IMR-90 (cell line): ENCODE data around the gene GPX6. TPM values are rescaled to one million over a fixed set of nuclear protein-coding genes. Genes with fewer than 3 reads are reported as not detected.

Source experiments
- ATAC-seq: fragments of 200-7000 bp; cut with Tn5 transposase; 2 replicates; pipeline ENCODE4 v1.9.1; 2020; ENCODE audit warnings: low read depth, mild to moderate bottlenecking, moderate library complexity
- BruUV-seq: library from RNA; stranded (reverse); fragments of 400-500 nt; replicated peaks from 2 replicates; lab custom pipeline; 2021; lab: Mats Ljungman, UMichigan
- CTCF ChIA-PET: fragments of 300-600 bp; formaldehyde crosslinking; extraction: SDS; loops from one replicate; lab custom pipeline; 2021; ENCODE audit warnings: antibody characterized with exemption; lab: Yijun Ruan, JAX
- POLR2A ChIA-PET: fragments of 300-600 bp; sonication (Branson Sonifier 250); formaldehyde crosslinking; loops from one replicate; lab custom pipeline; 2022; ENCODE audit warnings: antibody characterized with exemption; ENCODE audit not compliant: unreplicated experiment; lab: Charles Lee
- DNase-seq: peaks from one replicate; pipeline ENCODE4 v3.0.0; 2013
- H2AFZ ChIP-seq: replicated peaks from 2 replicates; pipeline ENCODE3; 2013; ENCODE audit warnings: low read length, mild to moderate bottlenecking; ENCODE audit not compliant: poor library complexity
- H2AK5ac ChIP-seq: 2 replicates; pipeline ENCODE4 v1.6.1; 2013; ENCODE audit warnings: low read depth, low read length, inconsistent platforms
- H2AK9ac ChIP-seq: replicated peaks from 2 replicates; pipeline ENCODE3; 2013; ENCODE audit warnings: mild to moderate bottlenecking, low read depth, low read length, moderate library complexity; ENCODE audit not compliant: poor library complexity
- H2BK120ac ChIP-seq: 2 replicates; pipeline ENCODE4 v1.6.1; 2013; ENCODE audit warnings: low read depth, low read length, inconsistent platforms
- H2BK15ac ChIP-seq: 3 replicates; pipeline ENCODE4 v1.6.1; 2013; ENCODE audit warnings: low read depth, low read length, inconsistent platforms
- H2BK20ac ChIP-seq: 2 replicates; pipeline ENCODE4 v1.6.1; 2013; ENCODE audit warnings: low read depth, mild to moderate bottlenecking, inconsistent platforms, low read length, moderate library complexity
- H2BK5ac ChIP-seq: 2 replicates; pipeline ENCODE4 v1.6.1; 2013; ENCODE audit warnings: mild to moderate bottlenecking, low read depth, low read length, inconsistent platforms; ENCODE audit not compliant: poor library complexity, severe bottlenecking
- H3K14ac ChIP-seq: replicated peaks from 2 replicates; pipeline ENCODE4 v1.6.1; 2013; ENCODE audit warnings: low read depth, low read length, inconsistent platforms
- H3K18ac ChIP-seq: 2 replicates; pipeline ENCODE4 v1.6.1; 2013; ENCODE audit warnings: low read depth, low read length, control low read depth
- H3K23ac ChIP-seq: 2 replicates; pipeline ENCODE4 v1.6.1; 2013; ENCODE audit warnings: low read depth, low read length, inconsistent platforms
- H3K27ac ChIP-seq: 2 replicates; pipeline ENCODE4 v1.5.1; 2013; ENCODE audit warnings: mild to moderate bottlenecking, control low read depth, low read length; ENCODE audit not compliant: insufficient read depth
- H3K27me3 ChIP-seq: 2 replicates; pipeline ENCODE4 v1.6.1; 2013; ENCODE audit warnings: low read length; ENCODE audit not compliant: control insufficient read depth, insufficient read depth
- H3K36me3 ChIP-seq: 2 replicates; pipeline ENCODE4 v1.6.1; 2013; ENCODE audit warnings: low read length, mixed read lengths; ENCODE audit not compliant: control insufficient read depth, insufficient read depth
- H3K4ac ChIP-seq: 2 replicates; pipeline ENCODE4 v1.6.1; 2013; ENCODE audit warnings: low read depth, low read length, inconsistent platforms
- H3K4me1 ChIP-seq: 2 replicates; pipeline ENCODE4 v1.6.1; 2013; ENCODE audit warnings: low read length, mixed read lengths; ENCODE audit not compliant: control insufficient read depth, insufficient read depth
- H3K4me2 ChIP-seq: 2 replicates; pipeline ENCODE4 v1.6.1; 2013; ENCODE audit warnings: low read depth, mild to moderate bottlenecking, control low read depth, low read length, moderate library complexity
- H3K4me3 ChIP-seq: 2 replicates; pipeline ENCODE4 v1.5.1; 2013; ENCODE audit warnings: low read depth, mild to moderate bottlenecking, control low read depth, low read length, moderate library complexity; ENCODE audit not compliant: insufficient read depth
- H3K56ac ChIP-seq: 2 replicates; pipeline ENCODE4 v1.6.1; 2013; ENCODE audit warnings: low read length, inconsistent platforms; ENCODE audit not compliant: insufficient read depth; ENCODE audit errors: extremely low read depth
- H3K79me1 ChIP-seq, 2 experiments: 2 replicates each; pipeline ENCODE4 v1.6.1; 2013; ENCODE audit warnings: low read length in 2 of 2, inconsistent platforms in 1 of 2, low read depth in 1 of 2
- H3K9ac ChIP-seq: 2 replicates; pipeline ENCODE4 v1.6.1; 2013; ENCODE audit warnings: low read depth, low read length, control low read depth
- H3K9me1 ChIP-seq: 2 replicates; pipeline ENCODE4 v1.6.1; 2013; ENCODE audit warnings: low read length, inconsistent platforms; ENCODE audit not compliant: insufficient read depth
- H3K9me3 ChIP-seq: 2 replicates; pipeline ENCODE4 v1.6.1; 2013; ENCODE audit warnings: low read length; ENCODE audit not compliant: control insufficient read depth, insufficient read depth
- H4K20me1 ChIP-seq: 2 replicates; pipeline ENCODE4 v1.6.1; 2013; ENCODE audit warnings: low read length, inconsistent platforms; ENCODE audit not compliant: insufficient read depth
- H4K5ac ChIP-seq: 2 replicates; pipeline ENCODE4 v1.6.1; 2013; ENCODE audit warnings: mild to moderate bottlenecking, low read depth, low read length, control low read depth
- H4K8ac ChIP-seq, 2 experiments: 2 replicates each; pipeline ENCODE4 v1.6.1; 2013; ENCODE audit warnings: low read depth in 2 of 2, low read length in 2 of 2, control low read depth in 1 of 2, inconsistent platforms in 1 of 2
- H4K91ac ChIP-seq: 2 replicates; pipeline ENCODE4 v1.6.1; 2013; ENCODE audit warnings: low read depth, low read length, inconsistent platforms; ENCODE audit not compliant: insufficient read depth
- CEBPB ChIP-seq: IDR thresholded peaks from 2 replicates; pipeline ENCODE4 v1.6.1; 2012; ENCODE audit warnings: low read depth, low read length, improper control_type of control experiment
- ELK1 ChIP-seq: fragments of 150-350 bp; IDR thresholded peaks from 2 replicates; pipeline ENCODE4 v1.6.1; 2016; ENCODE audit warnings: low read depth, mild to moderate bottlenecking, low read length, moderate library complexity, borderline replicate concordance
- FOS ChIP-seq: fragments of 150-350 bp; IDR thresholded peaks from 2 replicates; pipeline ENCODE4 v1.6.1; 2016; ENCODE audit warnings: low read depth, low read length
- MAFK ChIP-seq: IDR thresholded peaks from 2 replicates; pipeline ENCODE4 v1.6.1; 2012; ENCODE audit warnings: low read depth, low read length, improper control_type of control experiment
- MXI1 ChIP-seq: IDR thresholded peaks from 2 replicates; pipeline ENCODE4 v1.6.1; 2012; ENCODE audit warnings: low read depth, mild to moderate bottlenecking, low read length, moderate library complexity, borderline replicate concordance
- USF2 ChIP-seq: fragments of 150-350 bp; IDR thresholded peaks from 2 replicates; pipeline ENCODE4 v1.6.1; 2017; ENCODE audit warnings: mild to moderate bottlenecking, antibody characterized with exemption, low read length, low read depth
- WGBS, 2 experiments: methylation state at CpG; one replicate each; pipeline versions ENCODE4 v1.1.5 to v1.1.7; 2013; ENCODE audit warnings: missing lambda C conversion rate in 2 of 2; ENCODE audit not compliant: insufficient read length in 1 of 2; ENCODE audit errors: extremely low coverage in 2 of 2; 5-methylcytosine and 5-hydroxymethylcytosine counted together
- dilution Hi-C: fragments of 300-500 bp; cut with HindIII; formaldehyde crosslinking; loops from one replicate; pipeline ENCODE4 v1.14.3; 2018; ENCODE audit warnings: low sequenced_read_pairs; ENCODE audit not compliant: unreplicated experiment
- in situ Hi-C: fragments of 300-500 bp; cut with MboI; formaldehyde crosslinking; loops from 3 replicates; pipeline ENCODE4 v1.14.3; 2019; ENCODE audit warnings: low sequenced_read_pairs, inconsistent platforms, mixed read lengths
- intact Hi-C: fragments of 100-400 bp; cut with micrococcal nuclease; formaldehyde crosslinking; loops from 2 replicates; pipeline ENCODE4 v1.10.0; 2022
- polyA plus RNA-seq, 3 experiments: library from polyadenylated mRNA; depleted of rRNA; stranded (reverse); fragments of >200 nt; gene quantifications; 2 replicates each; pipeline ENCODE4 v1.2.3, GENCODE V29; 2012; ENCODE audit warnings: low replicate concordance in 1 of 3
- total RNA-seq: library from RNA; depleted of rRNA; stranded (reverse); fragments of >200 nt; gene quantifications from 2 replicates; pipeline ENCODE4 v1.2.3, GENCODE V29; 2012

The GPX6 gene
- total and polyA plus RNA-seq, 2 of the 4 experiments (the other 2 are of a cell fraction) = not detected

- no peaks in the 10 kb centered on the region for H4K20me1 ChIP-seq
- H2BK120ac ChIP-seq = no peak overlapping the region
- no peak overlapping the region for H3K56ac ChIP-seq
- dilution Hi-C loops = no loop called here
- WGBS, 2 experiments = 44% methylated on average over 6 of the region's 12 CpGs; no CpG with 5 or more reads in 1 of the 2 experiments
- no TSS peak for BruUV-seq
- DNase-seq = no peak
- CTCF ChIA-PET = no interaction called here
- H2AFZ ChIP-seq = no peak overlapping the region
- no peaks in the 10 kb centered on the region for H3K79me1 ChIP-seq
- no peaks in the 10 kb centered on the region for H3K9me3 ChIP-seq
- no peak overlapping the region for H3K27ac ChIP-seq
- no peak overlapping the region for H3K4ac ChIP-seq
- H3K18ac ChIP-seq = no peak overlapping the region
- H3K14ac ChIP-seq = no peak overlapping the region
- H3K23ac ChIP-seq = no peak overlapping the region
- no peak overlapping the region for H2BK5ac ChIP-seq
- H3K4me2 ChIP-seq = peak overlapping the region; percentile 80
- H3K9ac ChIP-seq = no peak overlapping the region
- no peak overlapping the region for H2AK5ac ChIP-seq
- TF ChIP-seq USF2 = no peak
- TF ChIP-seq FOS = no peak
- TF ChIP-seq MXI1 = no peak
- no peak for TF ChIP-seq MAFK
- TF ChIP-seq CEBPB = no peak
- no peak for TF ChIP-seq ELK1
- no peak for ATAC-seq
- in situ Hi-C loops = no loop called here
- H3K9me1 ChIP-seq = no peaks in the 10 kb centered on the region
- H4K8ac ChIP-seq = no peak overlapping the region
- intact Hi-C loops = no loop called here
- H3K4me1 ChIP-seq = no peaks in the 10 kb centered on the region
- POLR2A ChIA-PET = no interaction called here
- no peak overlapping the region for H2BK20ac ChIP-seq
- no peaks in the 10 kb centered on the region for H3K36me3 ChIP-seq
- H2BK15ac ChIP-seq = no peak overlapping the region
- peak overlapping the region; percentile 4; the same call in 1 of the 2 replicates for H3K4me3 ChIP-seq
- H3K27me3 ChIP-seq = peaks cover 17% of the 10 kb centered on the region
- H4K5ac ChIP-seq = no peak overlapping the region
- no peak overlapping the region for H2AK9ac ChIP-seq
- H4K91ac ChIP-seq = no peak overlapping the region
Observed at GRCh38 chr6:28478518-28478917, 37.1 kb downstream of the GPX6 start.
